IMR-90 (cell line): Measurements from ENCODE around the gene PCA3. TPM values are rescaled to one million over a fixed set of nuclear protein-coding genes. Genes with fewer than 3 reads are reported as not detected.

Source experiments
- ATAC-seq: fragments of 200-7000 bp; cut with Tn5 transposase; 2 replicates; pipeline ENCODE4 v1.9.1; 2020; ENCODE audit warnings: low read depth, mild to moderate bottlenecking, moderate library complexity
- BruUV-seq: library from RNA; stranded (reverse); fragments of 400-500 nt; replicated peaks from 2 replicates; lab custom pipeline; 2021; lab: Mats Ljungman, UMichigan
- CTCF ChIA-PET: fragments of 300-600 bp; formaldehyde crosslinking; extraction: SDS; loops from one replicate; lab custom pipeline; 2021; ENCODE audit warnings: antibody characterized with exemption; lab: Yijun Ruan, JAX
- POLR2A ChIA-PET: fragments of 300-600 bp; sonication (Branson Sonifier 250); formaldehyde crosslinking; loops from one replicate; lab custom pipeline; 2022; ENCODE audit warnings: antibody characterized with exemption; ENCODE audit not compliant: unreplicated experiment; lab: Charles Lee
- DNase-seq: peaks from one replicate; pipeline ENCODE4 v3.0.0; 2013
- H2AFZ ChIP-seq: replicated peaks from 2 replicates; pipeline ENCODE3; 2013; ENCODE audit warnings: low read length, mild to moderate bottlenecking; ENCODE audit not compliant: poor library complexity
- H2AK5ac ChIP-seq: 2 replicates; pipeline ENCODE4 v1.6.1; 2013; ENCODE audit warnings: low read depth, low read length, inconsistent platforms
- H2AK9ac ChIP-seq: replicated peaks from 2 replicates; pipeline ENCODE3; 2013; ENCODE audit warnings: mild to moderate bottlenecking, low read depth, low read length, moderate library complexity; ENCODE audit not compliant: poor library complexity
- H2BK120ac ChIP-seq: 2 replicates; pipeline ENCODE4 v1.6.1; 2013; ENCODE audit warnings: low read depth, low read length, inconsistent platforms
- H2BK15ac ChIP-seq: 3 replicates; pipeline ENCODE4 v1.6.1; 2013; ENCODE audit warnings: low read depth, low read length, inconsistent platforms
- H2BK20ac ChIP-seq: 2 replicates; pipeline ENCODE4 v1.6.1; 2013; ENCODE audit warnings: low read depth, mild to moderate bottlenecking, inconsistent platforms, low read length, moderate library complexity
- H2BK5ac ChIP-seq: 2 replicates; pipeline ENCODE4 v1.6.1; 2013; ENCODE audit warnings: mild to moderate bottlenecking, low read depth, low read length, inconsistent platforms; ENCODE audit not compliant: poor library complexity, severe bottlenecking
- H3K14ac ChIP-seq: replicated peaks from 2 replicates; pipeline ENCODE4 v1.6.1; 2013; ENCODE audit warnings: low read depth, low read length, inconsistent platforms
- H3K18ac ChIP-seq: 2 replicates; pipeline ENCODE4 v1.6.1; 2013; ENCODE audit warnings: low read depth, low read length, control low read depth
- H3K23ac ChIP-seq: 2 replicates; pipeline ENCODE4 v1.6.1; 2013; ENCODE audit warnings: low read depth, low read length, inconsistent platforms
- H3K27ac ChIP-seq: 2 replicates; pipeline ENCODE4 v1.5.1; 2013; ENCODE audit warnings: mild to moderate bottlenecking, control low read depth, low read length; ENCODE audit not compliant: insufficient read depth
- H3K27me3 ChIP-seq: 2 replicates; pipeline ENCODE4 v1.6.1; 2013; ENCODE audit warnings: low read length; ENCODE audit not compliant: control insufficient read depth, insufficient read depth
- H3K36me3 ChIP-seq: 2 replicates; pipeline ENCODE4 v1.6.1; 2013; ENCODE audit warnings: low read length, mixed read lengths; ENCODE audit not compliant: control insufficient read depth, insufficient read depth
- H3K4ac ChIP-seq: 2 replicates; pipeline ENCODE4 v1.6.1; 2013; ENCODE audit warnings: low read depth, low read length, inconsistent platforms
- H3K4me1 ChIP-seq: 2 replicates; pipeline ENCODE4 v1.6.1; 2013; ENCODE audit warnings: low read length, mixed read lengths; ENCODE audit not compliant: control insufficient read depth, insufficient read depth
- H3K4me2 ChIP-seq: 2 replicates; pipeline ENCODE4 v1.6.1; 2013; ENCODE audit warnings: low read depth, mild to moderate bottlenecking, control low read depth, low read length, moderate library complexity
- H3K4me3 ChIP-seq: 2 replicates; pipeline ENCODE4 v1.5.1; 2013; ENCODE audit warnings: low read depth, mild to moderate bottlenecking, control low read depth, low read length, moderate library complexity; ENCODE audit not compliant: insufficient read depth
- H3K56ac ChIP-seq: 2 replicates; pipeline ENCODE4 v1.6.1; 2013; ENCODE audit warnings: low read length, inconsistent platforms; ENCODE audit not compliant: insufficient read depth; ENCODE audit errors: extremely low read depth
- H3K79me1 ChIP-seq, 2 experiments: 2 replicates each; pipeline ENCODE4 v1.6.1; 2013; ENCODE audit warnings: low read length in 2 of 2, inconsistent platforms in 1 of 2, low read depth in 1 of 2
- H3K9ac ChIP-seq: 2 replicates; pipeline ENCODE4 v1.6.1; 2013; ENCODE audit warnings: low read depth, low read length, control low read depth
- H3K9me1 ChIP-seq: 2 replicates; pipeline ENCODE4 v1.6.1; 2013; ENCODE audit warnings: low read length, inconsistent platforms; ENCODE audit not compliant: insufficient read depth
- H3K9me3 ChIP-seq: 2 replicates; pipeline ENCODE4 v1.6.1; 2013; ENCODE audit warnings: low read length; ENCODE audit not compliant: control insufficient read depth, insufficient read depth
- H4K20me1 ChIP-seq: 2 replicates; pipeline ENCODE4 v1.6.1; 2013; ENCODE audit warnings: low read length, inconsistent platforms; ENCODE audit not compliant: insufficient read depth
- H4K5ac ChIP-seq: 2 replicates; pipeline ENCODE4 v1.6.1; 2013; ENCODE audit warnings: mild to moderate bottlenecking, low read depth, low read length, control low read depth
- H4K8ac ChIP-seq, 2 experiments: 2 replicates each; pipeline ENCODE4 v1.6.1; 2013; ENCODE audit warnings: low read depth in 2 of 2, low read length in 2 of 2, control low read depth in 1 of 2, inconsistent platforms in 1 of 2
- H4K91ac ChIP-seq: 2 replicates; pipeline ENCODE4 v1.6.1; 2013; ENCODE audit warnings: low read depth, low read length, inconsistent platforms; ENCODE audit not compliant: insufficient read depth
- BHLHE40 ChIP-seq: fragments of 150-350 bp; IDR thresholded peaks from 2 replicates; pipeline ENCODE4 v1.6.1; 2016; ENCODE audit warnings: mild to moderate bottlenecking, low read depth, low read length
- CEBPB ChIP-seq: IDR thresholded peaks from 2 replicates; pipeline ENCODE4 v1.6.1; 2012; ENCODE audit warnings: low read depth, low read length, improper control_type of control experiment
- CHD1 ChIP-seq: IDR thresholded peaks from 2 replicates; pipeline ENCODE4 v1.6.1; 2012; ENCODE audit warnings: low read depth, low read length, improper control_type of control experiment
- CTCF ChIP-seq: conservative IDR thresholded peaks from 2 replicates; pipeline ENCODE4 v1.5.1; 2012; ENCODE audit warnings: mild to moderate bottlenecking, low read depth, low read length, improper control_type of control experiment
- FOS ChIP-seq: fragments of 150-350 bp; IDR thresholded peaks from 2 replicates; pipeline ENCODE4 v1.6.1; 2016; ENCODE audit warnings: low read depth, low read length
- MAFK ChIP-seq: IDR thresholded peaks from 2 replicates; pipeline ENCODE4 v1.6.1; 2012; ENCODE audit warnings: low read depth, low read length, improper control_type of control experiment
- MXI1 ChIP-seq: IDR thresholded peaks from 2 replicates; pipeline ENCODE4 v1.6.1; 2012; ENCODE audit warnings: low read depth, mild to moderate bottlenecking, low read length, moderate library complexity, borderline replicate concordance
- NFE2L2 ChIP-seq: fragments of 150-350 bp; IDR thresholded peaks from 2 replicates; pipeline ENCODE4 v1.6.1; 2016; ENCODE audit warnings: low read depth, mild to moderate bottlenecking, low read length
- POLR2A ChIP-seq: IDR thresholded peaks from 2 replicates; pipeline ENCODE4 v1.6.1; 2012; ENCODE audit warnings: mild to moderate bottlenecking, low read depth, low read length
- RAD21 ChIP-seq: IDR thresholded peaks from 2 replicates; pipeline ENCODE4 v1.6.1; 2012; ENCODE audit warnings: low read length, improper control_type of control experiment
- RCOR1 ChIP-seq: IDR thresholded peaks from 2 replicates; pipeline ENCODE4 v1.6.1; 2012; ENCODE audit warnings: mild to moderate bottlenecking, low read length, improper control_type of control experiment; ENCODE audit not compliant: insufficient replicate concordance
- RFX5 ChIP-seq: IDR thresholded peaks from 2 replicates; pipeline ENCODE4 v1.8.0; 2012; ENCODE audit warnings: low read depth, mild to moderate bottlenecking, low read length, moderate library complexity
- SMC3 ChIP-seq: fragments of 150-350 bp; IDR thresholded peaks from 2 replicates; pipeline ENCODE4 v1.6.1; 2016; ENCODE audit warnings: low read depth, mild to moderate bottlenecking, antibody characterized with exemption, low read length, moderate library complexity
- USF2 ChIP-seq: fragments of 150-350 bp; IDR thresholded peaks from 2 replicates; pipeline ENCODE4 v1.6.1; 2017; ENCODE audit warnings: mild to moderate bottlenecking, antibody characterized with exemption, low read length, low read depth
- WGBS, 2 experiments: methylation state at CpG; one replicate each; pipeline versions ENCODE4 v1.1.5 to v1.1.7; 2013; ENCODE audit warnings: missing lambda C conversion rate in 2 of 2; ENCODE audit not compliant: insufficient read length in 1 of 2; ENCODE audit errors: extremely low coverage in 2 of 2; 5-methylcytosine and 5-hydroxymethylcytosine counted together
- dilution Hi-C: fragments of 300-500 bp; cut with HindIII; formaldehyde crosslinking; loops from one replicate; pipeline ENCODE4 v1.14.3; 2018; ENCODE audit warnings: low sequenced_read_pairs; ENCODE audit not compliant: unreplicated experiment
- in situ Hi-C: fragments of 300-500 bp; cut with MboI; formaldehyde crosslinking; loops from 3 replicates; pipeline ENCODE4 v1.14.3; 2019; ENCODE audit warnings: low sequenced_read_pairs, inconsistent platforms, mixed read lengths
- intact Hi-C: fragments of 100-400 bp; cut with micrococcal nuclease; formaldehyde crosslinking; loops from 2 replicates; pipeline ENCODE4 v1.10.0; 2022
- polyA plus RNA-seq, 3 experiments: library from polyadenylated mRNA; depleted of rRNA; stranded (reverse); fragments of >200 nt; gene quantifications; 2 replicates each; pipeline ENCODE4 v1.2.3, GENCODE V29; 2012; ENCODE audit warnings: low replicate concordance in 1 of 3
- total RNA-seq: library from RNA; depleted of rRNA; stranded (reverse); fragments of >200 nt; gene quantifications from 2 replicates; pipeline ENCODE4 v1.2.3, GENCODE V29; 2012
- TF ChIP-seq, protein P1 (sequence below): fragments of 150-350 bp; IDR thresholded peaks from 2 replicates; pipeline ENCODE4 v1.6.1; 2016; ENCODE audit warnings: low read depth, mild to moderate bottlenecking, low read length, moderate library complexity, borderline replicate concordance

The PCA3 gene
- total and polyA plus RNA-seq, 2 of the 4 experiments (the other 2 are of a cell fraction), result not detected

GRCh38 chr9:76818271-76818670, 54.0 kb downstream of the PCA3 start:
- Histone ChIP-seq H3K27ac (peak overlapping the region; percentile 38), H4K5ac (no peak overlapping the region; the same call in 1 of the 2 replicates), H3K4me3 (no peak overlapping the region), H3K9me1 (no peaks in the 10 kb centered on the region), H2BK15ac (0 out of 3 replicates have a peak overlapping the region, but pooled peaks have one; percentile 2), H3K9ac (no peak overlapping the region), H3K14ac (0 out of 2 replicates have a peak overlapping the region, but pooled peaks have one; percentile 45), H2BK5ac (peak overlapping the region; percentile 90), H3K23ac (no peak overlapping the region), H2AFZ (no peak overlapping the region), H3K56ac (no peak overlapping the region; the same call in 1 of the 2 replicates), H3K4ac (no peak overlapping the region), H2AK9ac (no peak overlapping the region), H4K8ac (peak overlapping the region; percentile 1 to 67; a peak in 1 of 4 replicates), H3K4me2 (no peak overlapping the region), H3K18ac (peak overlapping the region; percentile 40; the same call in 1 of the 2 replicates), H3K4me1 (peaks cover 8% of the 10 kb centered on the region), H2BK120ac (peak overlapping the region; percentile 60), H2AK5ac (no peak overlapping the region; the same call in 1 of the 2 replicates), H4K91ac (0 out of 2 replicates have a peak overlapping the region, but pooled peaks have one; percentile 19), H3K36me3 (no peaks in the 10 kb centered on the region), H4K20me1 (no peaks in the 10 kb centered on the region), H3K27me3 (no peaks in the 10 kb centered on the region), H2BK20ac (peak overlapping the region; percentile 73), H3K9me3 (no peaks in the 10 kb centered on the region), H3K79me1 (no peaks in the 10 kb centered on the region)
- ChIA-PET CTCF (no interaction called here), POLR2A (no interaction called here)
- 0% methylated on average over 1 of the region's 4 CpGs; no CpG with 5 or more reads in 1 of the 2 experiments for WGBS, 2 experiments
- in situ Hi-C loops (loop anchor here (5.0 to 25.0 kb wide), 2 partner anchors 89 to 344 kb away; partner anchors contain the start of gene PRUNE2), dilution Hi-C loops (loop anchor here (25.0 kb wide), 1 partner anchor 169 kb away; no protein-coding TSS in a partner anchor), intact Hi-C loops (loop anchor here (1.0 to 2.0 kb wide), 3 partner anchors 17 to 89 kb away; partner anchors contain the start of gene PRUNE2)
- ATAC-seq, result peak; percentile 99
- peak; percentile 98 for DNase-seq
- no TSS peak for BruUV-seq
- TF ChIP-seq CTCF, result no peak
- 0 out of 2 replicates have a peak, but pooled peaks have one; percentile 14 for TF ChIP-seq SMC3
- TF ChIP-seq CEBPB, result no peak; the same call in 1 of the 2 replicates
- no peak for TF ChIP-seq USF2
- peak; percentile 58; the same call in 1 of the 2 replicates for TF ChIP-seq NFE2L2
- peak; percentile 23; the same call in 1 of the 2 replicates for TF ChIP-seq POLR2A
- no peak; the same call in 1 of the 2 replicates for TF ChIP-seq RFX5
- TF ChIP-seq RCOR1, result no peak
- 0 out of 2 replicates have a peak, but pooled peaks have one; percentile 20 for TF ChIP-seq MXI1
- peak; percentile 99 for TF ChIP-seq FOS
- peak; percentile 27 for TF ChIP-seq RAD21
- TF ChIP-seq CHD1, result no peak
- TF ChIP-seq, protein P1, sequence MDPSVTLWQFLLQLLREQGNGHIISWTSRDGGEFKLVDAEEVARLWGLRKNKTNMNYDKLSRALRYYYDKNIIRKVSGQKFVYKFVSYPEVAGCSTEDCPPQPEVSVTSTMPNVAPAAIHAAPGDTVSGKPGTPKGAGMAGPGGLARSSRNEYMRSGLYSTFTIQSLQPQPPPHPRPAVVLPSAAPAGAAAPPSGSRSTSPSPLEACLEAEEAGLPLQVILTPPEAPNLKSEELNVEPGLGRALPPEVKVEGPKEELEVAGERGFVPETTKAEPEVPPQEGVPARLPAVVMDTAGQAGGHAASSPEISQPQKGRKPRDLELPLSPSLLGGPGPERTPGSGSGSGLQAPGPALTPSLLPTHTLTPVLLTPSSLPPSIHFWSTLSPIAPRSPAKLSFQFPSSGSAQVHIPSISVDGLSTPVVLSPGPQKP, result no peak
- TF ChIP-seq MAFK, result no peak
- peak; percentile 40; the same call in 1 of the 2 replicates for TF ChIP-seq BHLHE40
